ENCODE data around the gene B3GLCT. TPM values are rescaled to one million over a fixed set of nuclear protein-coding genes. Genes with fewer than 3 reads are reported as not detected.

Gene B3GLCT
- total RNA-seq, 3 donors from 2014 or later = 7.5 to 19.2 (median 10.5) TPM

GRCh38 chr13:31201341-31202031, 1.7 kb downstream of the B3GLCT start:
- Histone ChIP-seq H3K27me3 (no peaks in the 10 kb centered on the region), H3K4me1 (peaks cover 0 to 7% of the 10 kb centered on the region in 2 donors), H3K27ac (peak overlapping the region in 1 of 2 donors; percentile 96), H3K9me3 (no peaks in the 10 kb centered on the region), H3K36me3 (no peaks in the 10 kb centered on the region), H3K4me3 (peak overlapping the region; percentile 65 to 89 (median 79))
- intact Hi-C loops (cut with DNase I; ENCODE audit: low total_unique reads) = loop anchor here (10.0 kb wide), 1 partner anchor 223 kb away; no protein-coding TSS in a partner anchor
- no peak for DNase-seq (ENCODE audit: low spot score in 2 of 2)
- TF ChIP-seq POLR2A (IDR thresholded peaks at IDR 0.05) = no peak
- no peak for TF ChIP-seq CTCF (IDR thresholded peaks at IDR 0.05)
- TF ChIP-seq POLR2AphosphoS5 (IDR thresholded peaks at IDR 0.05) = no peak

- intact Hi-C loops (cut with DNase I; ENCODE audit: low total_unique reads) = loop anchor here (10.0 kb wide), 1 partner anchor 220 kb away; no protein-coding TSS in a partner anchor
- TF ChIP-seq POLR2AphosphoS5 (IDR thresholded peaks at IDR 0.05) (no peak), CTCF (IDR thresholded peaks at IDR 0.05) (no peak), POLR2A (IDR thresholded peaks at IDR 0.05) (no peak)
- DNase-seq (ENCODE audit: low spot score in 2 of 2) = no peak
- Histone ChIP-seq H3K36me3 (no peaks in the 10 kb centered on the region), H3K9me3 (no peaks in the 10 kb centered on the region), H3K4me3 (no peak overlapping the region), H3K27me3 (no peaks in the 10 kb centered on the region), H3K27ac (no peak overlapping the region), H3K4me1 (peaks cover 3 to 15% of the 10 kb centered on the region in 2 donors)
Observed at GRCh38 chr13:31204592-31204991, 4.8 kb downstream of the B3GLCT start.

GRCh38 chr13:31207661-31208552, 8.1 kb downstream of the B3GLCT start:
- Histone ChIP-seq H3K9me3 (no peaks in the 10 kb centered on the region), H3K27ac (peak overlapping the region in 1 of 2 donors; percentile 13), H3K27me3 (no peaks in the 10 kb centered on the region), H3K36me3 (no peaks in the 10 kb centered on the region), H3K4me1 (peaks cover 6 to 11% of the 10 kb centered on the region in 2 donors), H3K4me3 (no peak overlapping the region)
- intact Hi-C loops (cut with DNase I; ENCODE audit: low total_unique reads) = loop anchor here (10.0 kb wide), 1 partner anchor 217 kb away; no protein-coding TSS in a partner anchor
- no peak for DNase-seq (ENCODE audit: low spot score in 2 of 2)
- TF ChIP-seq POLR2A (IDR thresholded peaks at IDR 0.05) (no peak), CTCF (IDR thresholded peaks at IDR 0.05) (no peak), POLR2AphosphoS5 (IDR thresholded peaks at IDR 0.05) (no peak)

GRCh38 chr13:31208559-31209122, 8.9 kb downstream of the B3GLCT start:
- Histone ChIP-seq H3K4me3 (no peak overlapping the region), H3K4me1 (peaks cover 6 to 11% of the 10 kb centered on the region in 2 donors), H3K9me3 (no peaks in the 10 kb centered on the region), H3K27me3 (no peaks in the 10 kb centered on the region), H3K27ac (no peak overlapping the region), H3K36me3 (no peaks in the 10 kb centered on the region)
- DNase-seq (ENCODE audit: low spot score in 2 of 2) = no peak
- intact Hi-C loops (cut with DNase I; ENCODE audit: low total_unique reads) = loop anchor here (10.0 kb wide), 1 partner anchor 216 kb away; no protein-coding TSS in a partner anchor
- TF ChIP-seq POLR2AphosphoS5 (IDR thresholded peaks at IDR 0.05) = no peak
- TF ChIP-seq CTCF (IDR thresholded peaks at IDR 0.05) = no peak
- no peak for TF ChIP-seq POLR2A (IDR thresholded peaks at IDR 0.05)

Data from breast epithelium (tissue), 4 donors.